Pancreas (tissue), 10 donors: ENCODE data around the gene NSUN5. TPM values are rescaled to one million over a fixed set of nuclear protein-coding genes. Genes with fewer than 3 reads are reported as not detected.
A peak's percentile ranks its signal among the peaks of the same experiment; 100 is the strongest.
"Not testable (repeated sequence)": the region's sequence is repeated elsewhere in the genome, so short reads cannot be mapped to it uniquely, and the experiment has no call there.

ENCODE experiments used
- ATAC-seq, 4 donors: fragments of 200-7000 bp; cut with Tn5 transposase; one replicate each; pipeline versions ENCODE4 v1.8.0 to v1.9.1; 2020; ENCODE audit warnings: mild to moderate bottlenecking in 4 of 4, moderate library complexity in 4 of 4
- DNase-seq, 6 donors: peaks; one replicate each; pipeline ENCODE4 v3.0.0-alpha.2; 2020
- FAIRE-seq: peaks from 2 replicates; lab custom pipeline; 2012; peaks lifted over from hg19 to GRCh38; lab: Jason Lieb, UNC
- H3K27ac ChIP-seq, 4 donors: fragments of 200-600 bp; sonication (generic); 1 replicate in 3 of 4; 2 replicates in 1 of 4; pipeline versions ENCODE4 v1.5.0 to v1.8.0; 2020
- H3K27me3 ChIP-seq, 4 donors: fragments of 200-600 bp; one replicate each; pipeline ENCODE4 v1.8.0; 2021
- H3K36me3 ChIP-seq, 3 donors: fragments of 200-600 bp; sonication (generic) in 1 of 3; one replicate each; pipeline versions ENCODE4 v1.5.0 to v1.8.0; 2020 to 2021
- H3K4me1 ChIP-seq, 3 donors: fragments of 200-600 bp; one replicate each; pipeline ENCODE4 v1.8.0; 2021
- H3K4me3 ChIP-seq, 4 donors: fragments of 200-600 bp; sonication (generic) in 2 of 4; one replicate each; pipeline versions ENCODE4 v1.5.0 to v1.8.0; 2020 to 2021
- H3K9me3 ChIP-seq, 4 donors: fragments of 200-600 bp; one replicate each; pipeline ENCODE4 v1.8.0; 2021
- WGBS, 2 donors: extraction: QIAGEN DNeasy Blood & Tissue Kit; methylation state at CpG; one replicate each; pipeline ENCODE4 v1.1.7; 2013; 5-methylcytosine and 5-hydroxymethylcytosine counted together
- intact Hi-C, 3 donors: fragments of 100-400 bp; cut with DNase I; formaldehyde crosslinking; loops; one replicate each; pipeline versions ENCODE4 v1.11.1 to v1.14.2; 2022
- polyA plus RNA-seq, 2 donors: library from polyadenylated mRNA; stranded (reverse); fragments of 200-250 nt; gene quantifications; one replicate each; pipeline ENCODE4 v1.2.3, GENCODE V29; 2013
- total RNA-seq, 6 donors: library from RNA; stranded (reverse); fragmentation: NEBNext Ultra II Directional in 4 of 6; extraction: Animal tissue kit (Norgen Biotek cat#: 25700) in 4 of 6; gene quantifications; one replicate each; pipeline versions ENCODE4 v1.2.1 to v1.2.4, GENCODE V29; 2021 to 2023
- TF ChIP-seq, protein P1 (sequence below), 4 donors: fragments of 200-600 bp; sonication (generic) in 3 of 4; IDR thresholded peaks; one replicate each; pipeline versions ENCODE4 v1.5.0 to v1.8.0; 2021; ENCODE audit warnings: antibody characterized with exemption in 4 of 4
- donor health status: healthy with polysubstance abuse.
- donor health status: DM: no; HTN: no; CAD: no; lungs with moderate emphysema.
- donor health status: DM: no; HTN: no; CAD: no.
- donor health status: control.
- donor health status: control.
- donor health status: Bipolar disorder and iron deficiency.
- donor health status: DM: yes; HTN: yes; CAD: no.
- donor health status: DM: no; HTN: no; CAD: no.
- donor health status: DM: no; HTN: no; CAD: no.
- donor health status: DM: yes; HTN: yes; CAD: no.

Gene NSUN5
- total and polyA plus RNA-seq, 8 donors = 11.4 to 35.3 (median 17.9) TPM

GRCh38 chr7:73308074-73308664 is 457 bp downstream of the NSUN5 start:
- FAIRE-seq (no peak), ATAC-seq (peak; percentile 27 to 68 (median 62)), DNase-seq (peak in 3 of 6 donors; percentile 47 to 64 (median 64))
- H3K4me1 ChIP-seq = peaks cover 0 to 5% (median 0%) of the 10 kb centered on the region in 3 donors
- H3K27me3 ChIP-seq = no peaks in the 10 kb centered on the region
- H3K27ac ChIP-seq = peak overlapping the region in 3 of 4 donors; percentile 48 to 70 (median 54)
- 9 to 10% methylated on average over 42 to 43 of the region's 43 CpGs for WGBS, 2 donors
- H3K4me3 ChIP-seq = peak overlapping the region; percentile 58 to 77 (median 72)
- intact Hi-C loops = no loop called here
- peaks cover 4 to 13% (median 4%) of the 10 kb centered on the region in 3 donors for H3K36me3 ChIP-seq
- H3K9me3 ChIP-seq = no peaks in the 10 kb centered on the region
- TF ChIP-seq, protein P1, sequence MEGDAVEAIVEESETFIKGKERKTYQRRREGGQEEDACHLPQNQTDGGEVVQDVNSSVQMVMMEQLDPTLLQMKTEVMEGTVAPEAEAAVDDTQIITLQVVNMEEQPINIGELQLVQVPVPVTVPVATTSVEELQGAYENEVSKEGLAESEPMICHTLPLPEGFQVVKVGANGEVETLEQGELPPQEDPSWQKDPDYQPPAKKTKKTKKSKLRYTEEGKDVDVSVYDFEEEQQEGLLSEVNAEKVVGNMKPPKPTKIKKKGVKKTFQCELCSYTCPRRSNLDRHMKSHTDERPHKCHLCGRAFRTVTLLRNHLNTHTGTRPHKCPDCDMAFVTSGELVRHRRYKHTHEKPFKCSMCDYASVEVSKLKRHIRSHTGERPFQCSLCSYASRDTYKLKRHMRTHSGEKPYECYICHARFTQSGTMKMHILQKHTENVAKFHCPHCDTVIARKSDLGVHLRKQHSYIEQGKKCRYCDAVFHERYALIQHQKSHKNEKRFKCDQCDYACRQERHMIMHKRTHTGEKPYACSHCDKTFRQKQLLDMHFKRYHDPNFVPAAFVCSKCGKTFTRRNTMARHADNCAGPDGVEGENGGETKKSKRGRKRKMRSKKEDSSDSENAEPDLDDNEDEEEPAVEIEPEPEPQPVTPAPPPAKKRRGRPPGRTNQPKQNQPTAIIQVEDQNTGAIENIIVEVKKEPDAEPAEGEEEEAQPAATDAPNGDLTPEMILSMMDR (IDR thresholded peaks at IDR 0.05) = no peak

DNA sequence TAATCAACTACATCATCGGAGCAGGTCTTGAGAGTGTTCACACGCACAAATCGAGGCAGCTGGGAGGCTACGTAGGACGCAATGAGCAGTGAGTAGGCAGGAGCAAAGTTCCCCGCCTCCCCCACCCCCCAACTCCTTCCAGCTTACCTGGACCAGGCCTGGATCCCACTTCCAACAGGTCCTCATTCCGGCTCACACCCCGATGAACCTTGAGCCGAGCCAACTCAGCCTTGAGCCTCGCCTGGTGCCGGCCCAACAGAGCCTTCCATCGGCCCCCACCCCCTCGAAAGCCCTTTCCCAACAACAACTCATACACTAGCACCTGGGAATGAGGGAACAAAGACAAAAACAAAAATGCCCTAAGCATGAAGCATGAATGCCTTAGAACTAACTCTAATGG is 1.2 kb downstream of the NSUN5 start:
- TF ChIP-seq, protein P1 (IDR thresholded peaks at IDR 0.05) = no peak
- ATAC-seq = no peak
- Histone ChIP-seq H3K36me3 (peaks cover 4 to 17% (median 4%) of the 10 kb centered on the region in 3 donors), H3K4me1 (peaks cover 0 to 5% (median 0%) of the 10 kb centered on the region in 3 donors), H3K9me3 (no peaks in the 10 kb centered on the region), H3K27me3 (no peaks in the 10 kb centered on the region), H3K27ac (no peak overlapping the region), H3K4me3 (peak overlapping the region in 1 of 4 donors; percentile 76)
- no peak for DNase-seq
- WGBS, 2 donors = 87 to 89% methylated on average over 13 of the region's 13 CpGs
- FAIRE-seq = no peak
- intact Hi-C loops = no loop called here

GRCh38 chr7:73304612-73305387 is 3.8 kb downstream of the NSUN5 start:
- FAIRE-seq, intact Hi-C loops, H3K4me3 ChIP-seq: not testable (repeated sequence)

DNA sequence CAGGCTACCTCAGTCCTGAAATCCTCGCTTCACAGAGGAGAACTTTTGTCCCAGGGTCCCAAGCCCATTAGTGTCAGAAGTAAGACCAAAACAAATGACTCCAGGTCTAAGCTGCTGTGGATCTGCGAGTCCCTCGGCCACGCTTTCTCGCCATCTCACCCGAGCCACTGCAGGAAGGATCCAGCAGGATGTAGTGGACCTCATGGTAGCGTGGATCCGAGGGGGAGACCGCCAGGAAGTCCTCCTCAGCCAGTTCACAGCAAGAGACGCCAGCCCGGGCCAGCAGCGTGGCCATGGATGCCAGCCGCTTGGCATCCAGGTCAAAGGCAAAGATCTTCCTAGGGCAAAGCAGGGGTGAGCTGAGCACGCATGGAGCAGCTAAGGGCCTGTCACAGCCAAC is 4.6 kb downstream of the NSUN5 start:
- TF ChIP-seq, protein P1 (IDR thresholded peaks at IDR 0.05) = no peak
- WGBS, 2 donors = 93 to 98% methylated on average over 14 of the region's 14 CpGs
- peaks cover 4 to 17% (median 4%) of the 10 kb centered on the region in 3 donors for H3K36me3 ChIP-seq
- H3K27ac ChIP-seq = no peak overlapping the region
- no peaks in the 10 kb centered on the region for H3K9me3 ChIP-seq
- no peak overlapping the region for H3K4me3 ChIP-seq
- intact Hi-C loops = no loop called here
- FAIRE-seq (no peak), ATAC-seq (no peak), DNase-seq (no peak)
- no peaks in the 10 kb centered on the region for H3K27me3 ChIP-seq
- peaks cover 0 to 3% (median 0%) of the 10 kb centered on the region in 3 donors for H3K4me1 ChIP-seq

More at GRCh38 chr7:73304612-73305387, 3.8 kb downstream of the NSUN5 start:
- not testable (repeated sequence) for DNase-seq, H3K27ac ChIP-seq, ATAC-seq, H3K9me3 ChIP-seq, H3K4me1 ChIP-seq, H3K27me3 ChIP-seq
- H3K36me3 ChIP-seq = peaks cover 4 to 17% (median 4%) of the 10 kb centered on the region in 3 donors
- WGBS, 2 donors = 90 to 92% methylated on average over 11 to 12 of the region's 15 CpGs

DNA sequence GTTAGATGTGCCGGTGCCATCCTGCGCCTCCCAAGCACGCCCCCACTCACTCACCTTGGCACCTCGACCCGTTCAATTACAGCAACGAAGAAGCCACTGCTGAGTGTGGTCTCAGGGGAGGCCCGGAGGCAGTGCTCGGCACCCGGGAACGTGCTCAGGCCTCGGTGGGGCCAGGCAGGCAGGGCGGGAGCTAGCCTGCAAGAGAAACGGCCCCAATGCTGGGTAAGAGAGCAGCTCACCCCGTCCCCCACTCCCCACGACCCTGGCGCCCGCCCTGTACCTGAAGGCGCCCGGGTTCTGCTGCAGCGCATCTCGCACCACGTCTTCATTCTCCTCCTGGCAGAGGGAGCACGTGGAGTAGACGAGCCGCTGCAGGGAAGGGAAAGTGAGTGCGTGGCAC is 5.1 kb downstream of the NSUN5 start:
- intact Hi-C loops = no loop called here
- TF ChIP-seq, protein P1 (IDR thresholded peaks at IDR 0.05) = no peak
- H3K27me3 ChIP-seq = no peaks in the 10 kb centered on the region
- no peaks in the 10 kb centered on the region for H3K4me1 ChIP-seq
- DNase-seq (no peak), FAIRE-seq (no peak), ATAC-seq (no peak)
- no peaks in the 10 kb centered on the region for H3K9me3 ChIP-seq
- WGBS, 2 donors = 88% methylated on average over 26 of the region's 26 CpGs
- peaks cover 4 to 17% (median 4%) of the 10 kb centered on the region in 3 donors for H3K36me3 ChIP-seq
- H3K4me3 ChIP-seq = no peak overlapping the region
- H3K27ac ChIP-seq = no peak overlapping the region

- H3K27me3 ChIP-seq, intact Hi-C loops, H3K27ac ChIP-seq, FAIRE-seq, H3K4me1 ChIP-seq, DNase-seq, H3K4me3 ChIP-seq, ATAC-seq, H3K9me3 ChIP-seq: not testable (repeated sequence)
- WGBS, 2 donors = 92 to 93% methylated on average over 9 of the region's 10 CpGs
- peaks cover 4 to 17% (median 4%) of the 10 kb centered on the region in 3 donors for H3K36me3 ChIP-seq
These were observed 5.8 kb downstream of the NSUN5 start for GRCh38 chr7:73302846-73303245.

- peak; percentile 65 to 90 (median 79) for ATAC-seq
- H3K27me3 ChIP-seq, FAIRE-seq, H3K9me3 ChIP-seq, DNase-seq, H3K27ac ChIP-seq, H3K4me1 ChIP-seq, H3K4me3 ChIP-seq, intact Hi-C loops: not testable (repeated sequence)
- peaks cover 4 to 17% (median 4%) of the 10 kb centered on the region in 3 donors for H3K36me3 ChIP-seq
- WGBS, 2 donors = 69 to 100% methylated on average over 1 to 10 of the region's 14 CpGs
These were observed 7.5 kb downstream of the NSUN5 start for GRCh38 chr7:73301108-73301507.

DNA sequence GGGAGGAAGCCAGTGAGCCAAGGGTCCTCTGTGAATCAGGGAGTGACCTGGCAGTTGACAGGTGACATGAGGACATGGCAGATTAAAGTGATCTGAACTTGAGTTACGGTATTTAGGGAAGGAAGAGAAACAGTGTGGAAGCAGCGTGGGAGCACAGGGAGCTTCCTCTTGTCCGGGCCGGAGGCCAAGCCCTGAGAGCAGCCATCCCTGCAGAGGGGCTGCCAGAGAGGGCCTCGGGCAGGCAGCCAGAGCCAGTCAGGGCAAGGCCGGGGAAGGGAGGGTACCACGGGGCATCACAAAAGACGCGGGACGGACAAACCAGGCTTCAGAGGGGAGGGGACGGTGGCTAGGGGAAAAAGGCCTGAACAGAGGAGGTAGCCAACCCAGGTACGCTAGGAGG is 8.8 kb downstream of the NSUN5 start:
- H3K27ac ChIP-seq, FAIRE-seq, intact Hi-C loops, ATAC-seq, H3K4me1 ChIP-seq, DNase-seq, H3K9me3 ChIP-seq, H3K27me3 ChIP-seq, H3K4me3 ChIP-seq: not testable (repeated sequence)
- peaks cover 4 to 17% (median 4%) of the 10 kb centered on the region in 3 donors for H3K36me3 ChIP-seq
- WGBS, 2 donors = 52 to 71% methylated on average over 6 to 8 of the region's 12 CpGs
